Ascending aorta (tissue), 2 donors: ENCODE results near the gene ABCG2. TPM values are rescaled to one million over a fixed set of nuclear protein-coding genes. Genes with fewer than 3 reads are reported as not detected.
"Not testable (repeated sequence)": the region's sequence is repeated elsewhere in the genome, so short reads cannot be mapped to it uniquely, and the experiment has no call there.

ENCODE experiments used
- DNase-seq, 2 donors: peaks; one replicate each; pipeline ENCODE4 v3.0.0-alpha.2; 2019; ENCODE audit warnings: low spot score in 2 of 2
- H3K27ac ChIP-seq, 2 donors: fragments of 200-600 bp; sonication (generic); one replicate each; pipeline ENCODE4 v1.5.1; 2016 to 2017; ENCODE audit warnings: mild to moderate bottlenecking in 1 of 2
- H3K27me3 ChIP-seq: fragments of 200-600 bp; sonication (generic); one replicate; pipeline ENCODE4 v1.5.1; 2017
- H3K36me3 ChIP-seq, 2 donors: fragments of 200-600 bp; sonication (generic); one replicate each; pipeline ENCODE4 v1.5.1; 2016
- H3K4me1 ChIP-seq, 2 donors: fragments of 200-600 bp; sonication (generic); one replicate each; pipeline ENCODE4 v1.5.1; 2016 to 2017; ENCODE audit warnings: mild to moderate bottlenecking in 1 of 2
- H3K4me3 ChIP-seq, 2 donors: fragments of 200-600 bp; sonication (generic); one replicate each; pipeline ENCODE4 v1.5.1; 2016 to 2017; ENCODE audit warnings: mild to moderate bottlenecking in 1 of 2
- H3K9me3 ChIP-seq, 2 donors: fragments of 200-600 bp; sonication (generic); one replicate each; pipeline ENCODE4 v1.5.1; 2016
- CTCF ChIP-seq, 3 experiments: fragments of 200-600 bp in 2 of 3; fragments of 450-650 bp in 1 of 3; sonication (generic) in 2 of 3; IDR thresholded peaks; one replicate each; pipeline ENCODE4 v1.5.1; 2016 to 2019; ENCODE audit warnings: antibody characterized with exemption in 3 of 3, mild to moderate bottlenecking in 1 of 3, moderate library complexity in 1 of 3
- intact Hi-C: fragments of 100-400 bp; cut with DNase I; formaldehyde crosslinking; loops from one replicate; pipeline ENCODE4 v1.15.1; 2023
- total RNA-seq: library from RNA; depleted of rRNA; stranded (reverse); fragments of >200 nt; gene quantifications from one replicate; pipeline ENCODE4 v1.1.0, GENCODE V29; 2016

ABCG2 gene
- total RNA-seq, 1 donor from 2014 or later, result 6.1 TPM

GRCh38 chr4:88112856-88113255 lies 45.6 kb downstream of the ABCG2 start:
- no peaks in the 10 kb centered on the region for H3K27me3 ChIP-seq
- no peaks in the 10 kb centered on the region for H3K9me3 ChIP-seq
- intact Hi-C loops, result no loop called here
- no peaks in the 10 kb centered on the region for H3K36me3 ChIP-seq
- no peak for TF ChIP-seq CTCF (IDR thresholded peaks at IDR 0.05)
- H3K4me1 ChIP-seq, result peaks cover 0 to 3% of the 10 kb centered on the region in 2 donors
- no peak for DNase-seq
- no peak overlapping the region for H3K4me3 ChIP-seq
- no peak overlapping the region for H3K27ac ChIP-seq

DNA sequence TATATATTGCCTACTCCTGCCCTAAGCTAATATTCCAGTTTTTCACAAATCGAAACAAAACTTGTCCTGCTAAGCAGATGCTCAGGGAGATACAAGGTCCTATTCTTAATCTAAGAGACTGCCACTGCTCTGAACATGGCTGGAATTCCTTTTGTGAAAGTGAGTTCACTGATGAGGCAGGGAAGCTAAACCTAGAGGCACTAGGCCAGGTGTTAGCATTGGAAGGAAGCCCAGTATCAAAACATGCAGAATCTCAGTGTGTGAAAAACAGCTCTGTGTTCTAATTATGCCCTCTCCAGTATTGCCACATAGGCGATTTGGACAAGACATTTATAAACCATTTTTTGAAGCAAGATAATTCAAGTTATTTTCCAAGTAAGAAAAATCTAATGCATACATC lies 47.6 kb downstream of the ABCG2 start:
- intact Hi-C loops, result no loop called here
- no peaks in the 10 kb centered on the region for H3K27me3 ChIP-seq
- no peak for TF ChIP-seq CTCF (IDR thresholded peaks at IDR 0.05)
- DNase-seq, result no peak
- H3K27ac ChIP-seq, result no peak overlapping the region
- no peaks in the 10 kb centered on the region for H3K9me3 ChIP-seq
- H3K4me1 ChIP-seq, result peaks cover 0 to 11% of the 10 kb centered on the region in 2 donors
- no peaks in the 10 kb centered on the region for H3K36me3 ChIP-seq
- H3K4me3 ChIP-seq, result no peak overlapping the region

DNA sequence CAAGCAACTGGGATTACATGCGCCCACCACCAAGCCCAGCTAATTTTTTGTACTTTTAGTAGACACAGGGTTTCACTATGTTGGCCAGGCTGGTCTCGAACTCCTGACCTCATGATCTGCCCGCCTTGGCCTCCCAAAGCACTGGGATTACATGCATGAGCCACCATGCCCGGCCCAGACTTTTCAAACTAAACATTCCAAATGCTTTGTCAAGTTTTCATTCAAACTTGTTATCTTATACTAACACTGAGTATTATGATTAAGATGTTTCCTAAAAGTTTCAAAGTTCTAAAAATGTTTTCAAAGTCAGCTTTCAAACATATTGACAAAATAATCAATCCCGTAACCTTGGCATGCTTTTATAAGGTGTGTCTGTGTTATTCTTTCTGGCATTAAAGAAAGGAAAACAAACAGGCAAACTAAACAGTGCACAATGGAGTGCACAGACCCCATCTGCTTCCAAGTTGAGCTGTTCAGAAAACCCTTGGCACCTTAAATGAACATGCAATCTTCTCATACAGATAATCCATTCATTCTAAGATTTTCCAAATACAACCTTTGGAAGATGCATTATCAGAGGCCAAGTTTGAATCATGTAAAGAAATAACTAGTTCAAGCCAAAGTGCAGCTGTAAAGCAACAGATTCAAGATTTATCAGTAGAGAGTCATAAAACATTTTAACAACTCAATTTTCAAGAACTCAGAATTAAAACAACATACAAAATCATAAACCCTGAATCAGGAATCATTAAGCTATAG lies 49.1 kb downstream of the ABCG2 start:
- Histone ChIP-seq H3K36me3 (no peaks in the 10 kb centered on the region), H3K27ac (no peak overlapping the region), H3K27me3 (no peaks in the 10 kb centered on the region), H3K4me1 (peaks cover 0 to 11% of the 10 kb centered on the region in 2 donors), H3K4me3 (no peak overlapping the region), H3K9me3 (no peaks in the 10 kb centered on the region)
- DNase-seq, result no peak
- intact Hi-C loops, result no loop called here
- no peak for TF ChIP-seq CTCF (IDR thresholded peaks at IDR 0.05)

GRCh38 chr4:88108747-88109122 lies 49.7 kb downstream of the ABCG2 start:
- Histone ChIP-seq H3K36me3 (no peaks in the 10 kb centered on the region), H3K9me3 (no peaks in the 10 kb centered on the region), H3K4me1 (peaks cover 0 to 11% of the 10 kb centered on the region in 2 donors), H3K27me3 (no peaks in the 10 kb centered on the region), H3K4me3 (no peak overlapping the region), H3K27ac (no peak overlapping the region)
- TF ChIP-seq CTCF (IDR thresholded peaks at IDR 0.05), result no peak
- no peak for DNase-seq
- intact Hi-C loops, result no loop called here

- H3K27ac ChIP-seq, H3K9me3 ChIP-seq, H3K27me3 ChIP-seq, H3K4me3 ChIP-seq, DNase-seq, intact Hi-C loops, H3K36me3 ChIP-seq: not testable (repeated sequence)
- H3K4me1 ChIP-seq, result peaks cover 0 to 11% of the 10 kb centered on the region in 2 donors
Observed at GRCh38 chr4:88108108-88108465, 50.4 kb downstream of the ABCG2 start.

DNA sequence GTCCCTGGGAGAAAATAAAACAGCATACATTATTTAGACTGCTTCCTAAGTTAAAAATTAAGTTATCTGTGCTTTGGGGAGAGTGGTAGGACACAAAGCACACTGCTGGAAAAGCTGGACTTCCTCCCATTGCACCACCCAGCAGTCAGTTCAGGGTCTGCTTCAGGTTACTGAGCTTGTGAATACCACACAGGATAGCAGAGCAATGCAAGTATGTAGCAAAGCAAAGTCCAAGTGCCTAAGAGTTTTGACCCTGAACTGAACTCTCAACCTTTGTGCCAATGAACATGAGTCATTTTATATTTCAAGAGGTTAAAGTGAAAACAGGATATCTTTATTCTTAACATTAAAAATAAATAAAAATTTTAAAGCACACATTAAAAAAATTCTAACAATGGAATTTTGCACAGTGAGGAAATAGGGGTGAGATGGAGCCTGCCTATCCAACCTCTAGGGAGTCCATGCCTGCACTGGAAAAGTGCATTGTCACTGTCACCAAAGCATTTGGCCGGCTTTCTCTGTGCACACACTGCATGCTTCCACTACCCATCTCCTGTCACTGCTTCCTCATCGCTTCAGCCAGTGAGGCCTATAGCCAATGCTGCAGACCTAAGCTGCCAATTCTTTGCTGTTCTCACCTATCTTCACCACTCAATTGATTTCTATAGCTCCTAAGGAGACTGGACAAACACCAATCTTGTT lies 50.9 kb downstream of the ABCG2 start:
- H3K4me1 ChIP-seq, result peaks cover 0 to 11% of the 10 kb centered on the region in 2 donors
- intact Hi-C loops, result no loop called here
- H3K4me3 ChIP-seq, result no peak overlapping the region
- DNase-seq, result no peak
- H3K36me3 ChIP-seq, result no peaks in the 10 kb centered on the region
- no peaks in the 10 kb centered on the region for H3K9me3 ChIP-seq
- TF ChIP-seq CTCF (IDR thresholded peaks at IDR 0.05), result no peak
- H3K27ac ChIP-seq, result no peak overlapping the region
- H3K27me3 ChIP-seq, result no peaks in the 10 kb centered on the region
